SU-DHL-6 (cell line): ENCODE data around the gene GPAT2.
"Not testable (repeated sequence)": the region's sequence is repeated elsewhere in the genome, so short reads cannot be mapped to it uniquely, and the experiment has no call there.

Experiments used
- H2AFZ ChIP-seq: fragments of 200-600 bp; sonication (generic); 2 replicates; pipeline ENCODE4 v1.6.1; 2014; ENCODE audit warnings: low read depth, mild to moderate bottlenecking, moderate library complexity, mixed read lengths, antibody characterized with exemption, low read length; ENCODE audit not compliant: severe bottlenecking
- H3F3A ChIP-seq: fragments of 200-600 bp; shearing (Covaris generic); 2 replicates; pipeline ENCODE4 v1.6.0; 2016; ENCODE audit warnings: antibody characterized with exemption, mild to moderate bottlenecking; ENCODE audit not compliant: insufficient read depth
- H3K27ac ChIP-seq: fragments of 200-600 bp; sonication (generic); 2 replicates; pipeline ENCODE4 v1.5.1; 2016; ENCODE audit warnings: low read depth, mild to moderate bottlenecking, low read length, moderate library complexity, mixed read lengths
- H3K27me3 ChIP-seq: fragments of 200-600 bp; sonication (generic), shearing (Covaris generic); 2 replicates; pipeline ENCODE4 v1.6.0; 2014; ENCODE audit warnings: mild to moderate bottlenecking, low read length
- H3K36me3 ChIP-seq: fragments of 200-600 bp; sonication (generic); 2 replicates; pipeline ENCODE4 v1.6.1; 2014; ENCODE audit warnings: mild to moderate bottlenecking, low read length, mixed read lengths
- H3K4me2 ChIP-seq: fragments of 300-600, 200-600 bp; shearing (Covaris generic), sonication (generic); 2 replicates; pipeline ENCODE4 v1.6.0; 2014; ENCODE audit warnings: low read length, low read depth, mild to moderate bottlenecking; ENCODE audit not compliant: poor library complexity, severe bottlenecking
- H3K4me3 ChIP-seq: fragments of 200-600 bp; sonication (generic); 2 replicates; pipeline ENCODE4 v1.5.1; 2014; ENCODE audit warnings: antibody characterized with exemption, low read length, mild to moderate bottlenecking, mixed read lengths; ENCODE audit not compliant: insufficient read depth, poor library complexity, severe bottlenecking
- H3K79me2 ChIP-seq: fragments of 200-600 bp; sonication (generic); 2 replicates; pipeline ENCODE4 v1.6.1; 2014; ENCODE audit warnings: mild to moderate bottlenecking, low read length, moderate library complexity; ENCODE audit not compliant: insufficient read depth
- H3K9ac ChIP-seq: fragments of 200-600 bp; sonication (generic); 2 replicates; pipeline ENCODE4 v1.7.0; 2014; ENCODE audit warnings: mild to moderate bottlenecking, low read length
- H3K9me2 ChIP-seq: fragments of 200-600 bp; sonication (generic); replicated peaks from 2 replicates; pipeline ENCODE4 v1.6.1; 2014; ENCODE audit warnings: low read length; ENCODE audit not compliant: insufficient read depth
- H3K9me3 ChIP-seq: fragments of 200-600 bp; sonication (generic); 2 replicates; pipeline ENCODE4 v1.6.1; 2014; ENCODE audit warnings: low read length, mixed read lengths; ENCODE audit not compliant: insufficient read depth
- H4K20me1 ChIP-seq: fragments of 200-600 bp; sonication (generic); 2 replicates; pipeline ENCODE4 v1.6.1; 2014; ENCODE audit warnings: low read depth, mild to moderate bottlenecking, antibody characterized with exemption, low read length, moderate library complexity, mixed read lengths
- CTCF ChIP-seq: fragments of 200-600 bp; sonication (generic); IDR thresholded peaks from one replicate; pipeline ENCODE4 v1.5.1; 2017; ENCODE audit warnings: antibody characterized with exemption, mild to moderate bottlenecking, low read length, moderate library complexity; ENCODE audit not compliant: insufficient read depth, poor library complexity, severe bottlenecking
- EZH2phosphoT487 ChIP-seq: fragments of 200-600 bp; sonication (generic), shearing (Covaris generic); conservative IDR thresholded peaks from 2 replicates; pipeline ENCODE4 v1.6.1; 2018; ENCODE audit warnings: mild to moderate bottlenecking, antibody characterized with exemption, low read length, moderate library complexity, mixed read lengths

Gene GPAT2

GRCh38 chr2:96074156-96074555, 39.4 kb upstream of the GPAT2 start:
- H3K36me3 ChIP-seq: no peaks in the 10 kb centered on the region
- H3K9ac ChIP-seq: no peak overlapping the region
- no peaks in the 10 kb centered on the region for H3K9me3 ChIP-seq
- H3K4me2 ChIP-seq: no peak overlapping the region
- H3K9me2 ChIP-seq: no peaks in the 10 kb centered on the region
- H3K4me3 ChIP-seq: no peak overlapping the region
- no peaks in the 10 kb centered on the region for H3F3A ChIP-seq
- TF ChIP-seq CTCF (no peak), EZH2phosphoT487 (no peak)
- no peaks in the 10 kb centered on the region for H3K79me2 ChIP-seq
- no peaks in the 10 kb centered on the region for H4K20me1 ChIP-seq
- no peak overlapping the region for H3K27ac ChIP-seq
- H3K27me3 ChIP-seq: no peaks in the 10 kb centered on the region
- no peak overlapping the region for H2AFZ ChIP-seq

DNA sequence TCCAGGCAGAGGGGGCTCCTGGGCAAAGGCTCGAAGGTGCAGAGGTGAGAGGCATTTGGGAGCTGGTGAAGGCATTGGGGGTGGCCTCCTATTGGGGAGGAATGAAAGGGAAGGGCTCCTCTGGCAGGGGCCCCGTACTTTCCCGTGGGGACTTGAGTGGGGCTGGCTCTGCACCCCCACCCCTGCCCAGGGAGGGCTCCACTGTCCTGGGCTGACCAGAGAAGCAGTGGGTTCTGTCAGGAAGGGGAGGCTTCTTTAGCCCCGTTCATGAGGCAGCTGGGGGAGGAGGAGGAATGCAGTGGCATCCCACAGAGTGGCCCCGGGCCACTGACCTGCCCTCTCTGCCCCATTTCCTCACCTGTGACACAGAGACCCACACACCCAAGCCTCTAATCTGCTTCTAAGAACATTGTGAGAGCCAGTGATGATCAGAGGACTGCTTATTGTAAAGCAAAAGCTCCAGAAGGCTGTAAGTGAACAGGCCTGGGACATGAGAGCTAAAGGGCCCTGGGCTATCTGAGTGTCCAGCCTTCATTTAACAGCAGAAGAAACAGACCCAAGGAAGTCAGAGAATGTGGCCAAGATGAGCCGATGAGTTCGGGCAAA, 38.6 kb upstream of the GPAT2 start:
- Histone ChIP-seq H3K4me3 (no peak overlapping the region), H3K9me3 (no peaks in the 10 kb centered on the region), H3K4me2 (no peak overlapping the region), H3K27ac (no peak overlapping the region), H3K27me3 (no peaks in the 10 kb centered on the region), H2AFZ (no peak overlapping the region), H4K20me1 (no peaks in the 10 kb centered on the region), H3F3A (no peaks in the 10 kb centered on the region), H3K9ac (no peak overlapping the region), H3K79me2 (no peaks in the 10 kb centered on the region), H3K9me2 (no peaks in the 10 kb centered on the region), H3K36me3 (no peaks in the 10 kb centered on the region)
- TF ChIP-seq CTCF: no peak
- TF ChIP-seq EZH2phosphoT487: no peak

DNA sequence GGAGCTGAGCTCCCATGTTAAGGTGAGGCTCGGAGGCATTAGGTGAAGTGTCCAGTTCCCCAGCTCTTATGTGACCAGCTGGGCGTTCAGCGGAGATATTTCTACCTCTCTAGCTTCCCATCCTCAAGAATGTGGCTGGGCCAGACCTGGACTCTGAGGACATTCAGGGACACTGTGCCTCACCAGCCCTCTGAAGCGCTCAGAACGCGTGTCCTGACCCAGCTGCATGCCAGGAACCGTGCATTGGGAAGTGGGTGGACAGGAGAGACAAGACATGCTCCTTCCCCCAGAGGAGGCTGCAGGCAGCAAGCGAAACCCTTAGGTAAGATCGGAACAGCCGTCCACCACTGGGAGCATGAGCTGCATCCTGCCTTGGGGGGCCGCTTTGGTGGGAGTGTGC, 38.0 kb upstream of the GPAT2 start:
- no peak for TF ChIP-seq CTCF
- TF ChIP-seq EZH2phosphoT487: no peak
- H3K27ac ChIP-seq: no peak overlapping the region
- H3K4me2 ChIP-seq: no peak overlapping the region
- no peak overlapping the region for H3K9ac ChIP-seq
- H2AFZ ChIP-seq: no peak overlapping the region
- no peaks in the 10 kb centered on the region for H3K36me3 ChIP-seq
- H3F3A ChIP-seq: no peaks in the 10 kb centered on the region
- no peaks in the 10 kb centered on the region for H3K79me2 ChIP-seq
- no peak overlapping the region for H3K4me3 ChIP-seq
- H4K20me1 ChIP-seq: no peaks in the 10 kb centered on the region
- no peaks in the 10 kb centered on the region for H3K9me3 ChIP-seq
- H3K9me2 ChIP-seq: no peaks in the 10 kb centered on the region
- no peaks in the 10 kb centered on the region for H3K27me3 ChIP-seq

DNA sequence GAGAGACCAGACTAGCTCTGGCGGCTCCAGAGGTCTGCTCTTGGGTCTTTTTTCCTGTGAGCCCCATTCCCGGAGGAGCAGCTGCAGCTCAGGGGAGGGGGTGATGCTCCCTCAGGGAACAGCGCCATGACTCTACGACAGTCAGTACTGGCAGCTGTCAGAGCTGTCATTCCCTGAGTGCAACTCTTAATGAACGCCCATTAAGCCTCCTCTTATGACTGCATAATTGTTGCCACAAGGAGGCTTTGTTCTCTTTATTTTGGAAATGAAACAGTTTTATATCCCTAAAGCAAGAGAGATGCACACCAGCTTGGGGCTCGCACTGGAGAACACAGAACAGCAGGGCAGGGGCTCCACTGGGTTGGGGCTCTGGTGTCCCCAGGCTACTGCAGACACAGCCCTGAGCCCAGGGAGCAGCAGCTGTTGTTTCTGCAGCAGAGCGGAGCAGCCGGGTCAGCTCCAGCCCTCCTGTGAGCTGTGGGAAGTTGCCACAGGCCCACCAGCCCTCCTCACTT, 37.3 kb upstream of the GPAT2 start:
- not testable (repeated sequence) for H3K36me3 ChIP-seq, H3F3A ChIP-seq, H3K9ac ChIP-seq, H3K9me2 ChIP-seq, H3K27ac ChIP-seq, H2AFZ ChIP-seq, H3K9me3 ChIP-seq, H3K4me2 ChIP-seq, H3K79me2 ChIP-seq, H3K27me3 ChIP-seq, H3K4me3 ChIP-seq, H4K20me1 ChIP-seq

GRCh38 chr2:96071087-96071976, 36.6 kb upstream of the GPAT2 start:
- H3K4me3 ChIP-seq, H3K79me2 ChIP-seq, H3K27me3 ChIP-seq, H3F3A ChIP-seq, H3K27ac ChIP-seq, H3K36me3 ChIP-seq, H3K9ac ChIP-seq, H3K9me3 ChIP-seq, H3K9me2 ChIP-seq, H3K4me2 ChIP-seq, H2AFZ ChIP-seq, H4K20me1 ChIP-seq: not testable (repeated sequence)
